ENCODE measurements around the gene TRIP6. TPM values are rescaled to one million over a fixed set of nuclear protein-coding genes. Genes with fewer than 3 reads are reported as not detected.

TRIP6 gene
- total RNA-seq, 1 experiment from 2014 or later, result 140 TPM

DNA sequence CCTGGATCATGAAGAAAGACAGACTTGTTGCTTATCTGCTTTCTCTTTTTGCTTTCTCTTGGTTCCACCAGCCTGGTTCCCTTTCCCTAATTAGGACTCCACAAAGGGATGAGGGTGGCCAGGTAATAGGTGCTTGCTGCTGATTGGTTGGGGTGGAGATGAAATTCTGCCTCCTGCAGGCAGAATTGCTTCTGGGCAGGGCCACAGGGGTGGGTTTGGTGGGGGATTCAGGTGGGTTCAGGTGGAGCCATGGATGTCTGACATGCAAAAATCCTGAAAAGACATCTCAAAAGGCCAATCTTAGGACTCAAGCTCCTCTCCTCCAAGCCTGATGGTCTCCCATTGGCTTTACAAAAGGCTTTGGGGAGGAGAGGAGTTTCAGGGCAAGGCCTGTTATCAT lies 53.9 kb downstream of the TRIP6 start:
- ChIA-PET CTCF (interaction anchor here (0.6 kb wide), 1 partner anchor 26 kb away, joined by 4 read pairs; no protein-coding TSS in a partner anchor), POLR2A (ENCODE audit: low non-redundant PET) (no interaction called here)
- BruUV-seq (replicated peaks), result no TSS peak
- Histone ChIP-seq H3K9me3 (ENCODE audit: low read depth, low read length, poor library complexity, severe bottlenecking) (no peaks in the 10 kb centered on the region), H3K4me1 (ENCODE audit: insufficient read depth, low read length, poor library complexity, severe bottlenecking) (no peaks in the 10 kb centered on the region), H3K27me3 (replicated peaks; ENCODE audit: insufficient read depth, low read depth, low read length, poor library complexity) (no peaks in the 10 kb centered on the region), H3K27ac (ENCODE audit: low read depth, low read length, poor library complexity, severe bottlenecking) (no peak overlapping the region), H3K36me3 (ENCODE audit: insufficient read depth, low read length, poor library complexity, severe bottlenecking) (no peaks in the 10 kb centered on the region), H3K4me3 (ENCODE audit: low read depth, low read length, poor library complexity, severe bottlenecking) (no peak overlapping the region)
- no peak for DNase-seq (ENCODE audit: low spot score)
- intact Hi-C loops (cut with micrococcal nuclease; ENCODE audit: unreplicated experiment), result no loop called here
- no peak for TF ChIP-seq EZH2 (IDR thresholded peaks at IDR 0.05; ENCODE audit: borderline replicate concordance, low read depth, low read length, poor library complexity, severe bottlenecking)
- TF ChIP-seq CTCF (conservative IDR thresholded peaks at IDR 0.05; ENCODE audit: low read depth, low read length), result no peak

Small RNA genes lying within 50 kb of the gene (microRNA-seq; reads per million reads assigned to microRNA genes)
- gene MIR6875, result 1.1 reads per million

Other genes starting within 250 kb of the TRIP6 start
- 1.4 and 2.0 TPM in 2 replicates for gene TFR2, start 225.8 kb upstream of the TRIP6 start, total RNA-seq (2021)
- gene ACTL6B, start 210.9 kb upstream of the TRIP6 start, total RNA-seq (2021), result 0.31 TPM in 1 of 2 replicates, not detected in the other
- 225 and 243 TPM in 2 replicates for gene GNB2, start 193.6 kb upstream of the TRIP6 start, total RNA-seq (2021)
- gene GIGYF1, start 173.1 kb upstream of the TRIP6 start, total RNA-seq (2021), result 47.4 and 51.9 TPM in 2 replicates
- gene POP7, start 161.3 kb upstream of the TRIP6 start, total RNA-seq (2021), result 68.8 and 72.6 TPM in 2 replicates
- 0.21 TPM in 1 of 2 replicates, not detected in the other for gene EPO, start 146.9 kb upstream of the TRIP6 start, total RNA-seq (2021)
- gene ZAN, start 133.8 kb upstream of the TRIP6 start, total RNA-seq (2021), result not detected in 2 replicates
- gene EPHB4, start 39.9 kb upstream of the TRIP6 start, total RNA-seq (2021), result 90.4 and 92.6 TPM in 2 replicates
- gene SLC12A9, start 14.7 kb upstream of the TRIP6 start, total RNA-seq (2021), result 23.8 and 26.1 TPM in 2 replicates
- 257 and 277 TPM in 2 replicates for gene SRRT, start 7.7 kb downstream of the TRIP6 start, total RNA-seq (2021)
- gene UFSP1, start 22.3 kb downstream of the TRIP6 start, total RNA-seq (2021), result 4.7 and 5.0 TPM in 2 replicates
- gene ACHE, start 28.5 kb downstream of the TRIP6 start, total RNA-seq (2021), result 0.52 and 0.87 TPM in 2 replicates
- gene MUC3A, start 82.1 kb downstream of the TRIP6 start, total RNA-seq (2021), result 1.7 and 2.0 TPM in 2 replicates
- gene MUC12, start 102.2 kb downstream of the TRIP6 start, total RNA-seq (2021), result 0.67 and 0.94 TPM in 2 replicates
- not detected in 2 replicates for gene MUC17, start 152.7 kb downstream of the TRIP6 start, total RNA-seq (2021)
- gene TRIM56, start 218.1 kb downstream of the TRIP6 start, total RNA-seq (2021), result 27.5 and 32.3 TPM in 2 replicates